ENCODE results near the gene RNU6-7.

Gene RNU6-7

GRCh38 chr14:32201816-32202490 lies at the start of gene RNU6-7:
Gene RNU6-7, plus strand, starts transcription at chr14:32202045.
- Mint-ChIP-seq H3K27me3 (no peaks in the 10 kb centered on the region), H3K9me3 (no peaks in the 10 kb centered on the region), H3K4me1 (peaks cover 44 to 61% of the 10 kb centered on the region in 2 donors), H3K4me3 (peak within 1 kb of the TSS; percentile 93 to 95), H3K27ac (peak within 1 kb of the TSS; percentile 100), H3K36me3 (no peaks in the 10 kb centered on the region)
- peak; percentile 65 for DNase-seq
- ATAC-seq (replicated peaks) = peak; percentile 10 to 18

GRCh38 chr14:32166029-32166428 lies 35.8 kb upstream of the RNU6-7 start:
- peaks cover 0 to 2% of the 10 kb centered on the region in 2 donors for H3K9me3 Mint-ChIP-seq
- no peak overlapping the region for H3K4me3 Mint-ChIP-seq
- DNase-seq (no peak), ATAC-seq (replicated peaks) (peak; percentile 84 to 86)
- no peaks in the 10 kb centered on the region for H3K36me3 Mint-ChIP-seq
- peaks cover 12 to 26% of the 10 kb centered on the region in 2 donors for H3K4me1 Mint-ChIP-seq
- no peaks in the 10 kb centered on the region for H3K27me3 Mint-ChIP-seq
- H3K27ac Mint-ChIP-seq = no peak overlapping the region

GRCh38 chr14:32166924-32167323 lies 34.9 kb upstream of the RNU6-7 start:
- H3K4me1 Mint-ChIP-seq = peaks cover 12 to 26% of the 10 kb centered on the region in 2 donors
- H3K27ac Mint-ChIP-seq = no peak overlapping the region
- no peak overlapping the region for H3K4me3 Mint-ChIP-seq
- H3K27me3 Mint-ChIP-seq = no peaks in the 10 kb centered on the region
- no peaks in the 10 kb centered on the region for H3K36me3 Mint-ChIP-seq
- DNase-seq = no peak
- ATAC-seq (replicated peaks) = no peak
- peaks cover 0 to 2% of the 10 kb centered on the region in 2 donors for H3K9me3 Mint-ChIP-seq

GRCh38 chr14:32167907-32168306 lies 33.9 kb upstream of the RNU6-7 start:
- Mint-ChIP-seq H3K27me3 (no peaks in the 10 kb centered on the region), H3K4me3 (no peak overlapping the region), H3K27ac (no peak overlapping the region), H3K4me1 (peaks cover 12 to 26% of the 10 kb centered on the region in 2 donors), H3K9me3 (peaks cover 0 to 2% of the 10 kb centered on the region in 2 donors), H3K36me3 (no peaks in the 10 kb centered on the region)
- DNase-seq = no peak
- no peak for ATAC-seq (replicated peaks)

GRCh38 chr14:32169191-32169590 lies 32.7 kb upstream of the RNU6-7 start:
- no peak for ATAC-seq (replicated peaks)
- peaks cover 12 to 26% of the 10 kb centered on the region in 2 donors for H3K4me1 Mint-ChIP-seq
- H3K9me3 Mint-ChIP-seq = peaks cover 0 to 2% of the 10 kb centered on the region in 2 donors
- H3K27ac Mint-ChIP-seq = no peak overlapping the region
- H3K27me3 Mint-ChIP-seq = no peaks in the 10 kb centered on the region
- H3K4me3 Mint-ChIP-seq = no peak overlapping the region
- no peak for DNase-seq
- H3K36me3 Mint-ChIP-seq = no peaks in the 10 kb centered on the region

GRCh38 chr14:32171469-32171868 lies 30.4 kb upstream of the RNU6-7 start:
- DNase-seq (no peak), ATAC-seq (replicated peaks) (no peak)
- H3K9me3 Mint-ChIP-seq = no peaks in the 10 kb centered on the region
- H3K27ac Mint-ChIP-seq = no peak overlapping the region
- H3K27me3 Mint-ChIP-seq = no peaks in the 10 kb centered on the region
- H3K4me1 Mint-ChIP-seq = peaks cover 2 to 12% of the 10 kb centered on the region in 2 donors
- no peak overlapping the region for H3K4me3 Mint-ChIP-seq
- no peaks in the 10 kb centered on the region for H3K36me3 Mint-ChIP-seq

- peaks cover 7 to 10% of the 10 kb centered on the region in 2 donors for H3K9me3 Mint-ChIP-seq
- ATAC-seq (replicated peaks) (no peak), DNase-seq (no peak)
- H3K4me3 Mint-ChIP-seq = no peak overlapping the region
- peaks cover 11 to 13% of the 10 kb centered on the region in 2 donors for H3K27me3 Mint-ChIP-seq
- H3K27ac Mint-ChIP-seq = no peak overlapping the region
- peaks cover 2 to 6% of the 10 kb centered on the region in 2 donors for H3K36me3 Mint-ChIP-seq
- H3K4me1 Mint-ChIP-seq = peaks cover 5 to 9% of the 10 kb centered on the region in 2 donors
Measured at GRCh38 chr14:32183151-32184058, 18.4 kb upstream of the RNU6-7 start.

GRCh38 chr14:32185097-32185496 lies 16.7 kb upstream of the RNU6-7 start:
- no peak for ATAC-seq (replicated peaks)
- Mint-ChIP-seq H3K4me1 (peaks cover 7 to 14% of the 10 kb centered on the region in 2 donors), H3K27me3 (peaks cover 7 to 10% of the 10 kb centered on the region in 2 donors), H3K9me3 (peaks cover 3 to 4% of the 10 kb centered on the region in 2 donors), H3K27ac (no peak overlapping the region), H3K4me3 (no peak overlapping the region), H3K36me3 (peaks cover 2 to 6% of the 10 kb centered on the region in 2 donors)
- no peak for DNase-seq

GRCh38 chr14:32186248-32186647 lies 15.6 kb upstream of the RNU6-7 start:
- Mint-ChIP-seq H3K36me3 (peaks cover 0 to 2% of the 10 kb centered on the region in 2 donors), H3K27ac (no peak overlapping the region), H3K9me3 (no peaks in the 10 kb centered on the region), H3K4me1 (peaks cover 7 to 21% of the 10 kb centered on the region in 2 donors), H3K27me3 (no peaks in the 10 kb centered on the region), H3K4me3 (no peak overlapping the region)
- ATAC-seq (replicated peaks) (peak; percentile 42 to 59), DNase-seq (no peak)

- ATAC-seq (replicated peaks) (peak; percentile 71 to 77), DNase-seq (no peak)
- no peak overlapping the region for H3K27ac Mint-ChIP-seq
- no peaks in the 10 kb centered on the region for H3K36me3 Mint-ChIP-seq
- no peaks in the 10 kb centered on the region for H3K9me3 Mint-ChIP-seq
- H3K4me1 Mint-ChIP-seq = peaks cover 7 to 21% of the 10 kb centered on the region in 2 donors
- no peak overlapping the region for H3K4me3 Mint-ChIP-seq
- no peaks in the 10 kb centered on the region for H3K27me3 Mint-ChIP-seq
Measured at GRCh38 chr14:32189811-32190210, 12.0 kb upstream of the RNU6-7 start.

GRCh38 chr14:32190673-32191072 lies 11.2 kb upstream of the RNU6-7 start:
- H3K27ac Mint-ChIP-seq = no peak overlapping the region
- H3K4me3 Mint-ChIP-seq = no peak overlapping the region
- H3K9me3 Mint-ChIP-seq = no peaks in the 10 kb centered on the region
- no peaks in the 10 kb centered on the region for H3K36me3 Mint-ChIP-seq
- no peak for ATAC-seq (replicated peaks)
- DNase-seq = no peak
- H3K4me1 Mint-ChIP-seq = peaks cover 7 to 27% of the 10 kb centered on the region in 2 donors
- H3K27me3 Mint-ChIP-seq = no peaks in the 10 kb centered on the region

GRCh38 chr14:32192712-32193373 lies 9.0 kb upstream of the RNU6-7 start:
- no peak overlapping the region for H3K4me3 Mint-ChIP-seq
- H3K27me3 Mint-ChIP-seq = no peaks in the 10 kb centered on the region
- H3K36me3 Mint-ChIP-seq = no peaks in the 10 kb centered on the region
- H3K4me1 Mint-ChIP-seq = peaks cover 2 to 21% of the 10 kb centered on the region in 2 donors
- no peaks in the 10 kb centered on the region for H3K9me3 Mint-ChIP-seq
- no peak overlapping the region for H3K27ac Mint-ChIP-seq
- DNase-seq = no peak
- ATAC-seq (replicated peaks) = no peak

GRCh38 chr14:32193532-32193931 lies 8.3 kb upstream of the RNU6-7 start:
- H3K4me3 Mint-ChIP-seq = no peak overlapping the region
- no peaks in the 10 kb centered on the region for H3K9me3 Mint-ChIP-seq
- H3K27ac Mint-ChIP-seq = no peak overlapping the region
- peaks cover 2 to 21% of the 10 kb centered on the region in 2 donors for H3K4me1 Mint-ChIP-seq
- no peak for ATAC-seq (replicated peaks)
- DNase-seq = no peak
- H3K36me3 Mint-ChIP-seq = no peaks in the 10 kb centered on the region
- H3K27me3 Mint-ChIP-seq = no peaks in the 10 kb centered on the region

GRCh38 chr14:32195636-32196035 lies 6.2 kb upstream of the RNU6-7 start:
- Mint-ChIP-seq H3K9me3 (no peaks in the 10 kb centered on the region), H3K4me3 (no peak overlapping the region), H3K27me3 (no peaks in the 10 kb centered on the region), H3K36me3 (no peaks in the 10 kb centered on the region), H3K4me1 (peaks cover 5 to 20% of the 10 kb centered on the region in 2 donors), H3K27ac (no peak overlapping the region)
- DNase-seq (no peak), ATAC-seq (replicated peaks) (no peak)

Measured in stimulated activated naive B cell treated with anti-CD40 and anti-IgM and Interleukin-4, amounts not matched to agents 10 μg/mL and 1 μg/mL and 100 μg/mL, for 72 hours (primary cell).